HEK293 (cell line): ENCODE results near the gene KIRREL1.

ENCODE experiments used
- CTCF ChIP-seq: fragments of 450-650 bp; formaldehyde crosslinking; IDR thresholded peaks from 2 replicates; pipeline ENCODE4 v1.5.1; 2016; ENCODE audit warnings: missing biosample characterization, missing genetic modification characterization
- IKZF3 ChIP-seq: fragments of 450-650 bp; IDR thresholded peaks from 2 replicates; pipeline ENCODE4 v1.5.0; 2018; ENCODE audit warnings: missing biosample characterization, mild to moderate bottlenecking, missing genetic modification characterization, moderate library complexity
- OVOL3 ChIP-seq: fragments of 450-650 bp; formaldehyde crosslinking; IDR thresholded peaks from 2 replicates; pipeline ENCODE4 v1.5.1; 2016; ENCODE audit warnings: missing biosample characterization, missing genetic modification characterization
- PATZ1 ChIP-seq: fragments of 450-650 bp; formaldehyde crosslinking; IDR thresholded peaks from 2 replicates; pipeline ENCODE4 v1.5.1; 2016; ENCODE audit warnings: missing biosample characterization, missing genetic modification characterization
- PBX3 ChIP-seq: sonication (generic); formaldehyde crosslinking; IDR thresholded peaks from 2 replicates; pipeline ENCODE4 v1.8.1; 2022; ENCODE audit warnings: mild to moderate bottlenecking, moderate library complexity, missing genetic modification reagents
- SP7 ChIP-seq: fragments of 450-650 bp; formaldehyde crosslinking; IDR thresholded peaks from 2 replicates; pipeline ENCODE4 v1.5.1; 2016; ENCODE audit warnings: missing biosample characterization, missing genetic modification characterization
- TCF7L2 ChIP-seq: IDR thresholded peaks from 2 replicates; pipeline ENCODE4 v1.6.1; 2011; ENCODE audit warnings: low read depth, mild to moderate bottlenecking, inconsistent platforms, low read length, moderate library complexity, borderline replicate concordance
- TSHZ1 ChIP-seq: fragments of 450-650 bp; formaldehyde crosslinking; IDR thresholded peaks from 2 replicates; pipeline ENCODE4 v1.5.1; 2016; ENCODE audit warnings: missing biosample characterization, missing genetic modification characterization, borderline replicate concordance
- ZBTB7A ChIP-seq: fragments of 450-650 bp; formaldehyde crosslinking; IDR thresholded peaks from 2 replicates; pipeline ENCODE4 v1.5.1; 2016; ENCODE audit warnings: low read depth, missing biosample characterization, missing genetic modification characterization
- ZIC2 ChIP-seq: fragments of 450-650 bp; formaldehyde crosslinking; IDR thresholded peaks from 2 replicates; pipeline ENCODE4 v1.5.1; 2016; ENCODE audit warnings: missing biosample characterization, missing genetic modification characterization
- ZNF138 ChIP-seq: fragments of 450-650 bp; formaldehyde crosslinking; IDR thresholded peaks from 2 replicates; pipeline ENCODE4 v1.5.1; 2016; ENCODE audit warnings: missing biosample characterization, missing genetic modification characterization, borderline replicate concordance
- ZNF202 ChIP-seq: fragments of 450-650 bp; formaldehyde crosslinking; IDR thresholded peaks from 2 replicates; pipeline ENCODE4 v1.5.1; 2016; ENCODE audit warnings: missing biosample characterization, missing genetic modification characterization, borderline replicate concordance
- ZNF248 ChIP-seq: fragments of 450-650 bp; formaldehyde crosslinking; IDR thresholded peaks from 2 replicates; pipeline ENCODE4 v1.5.1; 2017; ENCODE audit warnings: missing biosample characterization, missing genetic modification characterization
- ZNF311 ChIP-seq: fragments of 450-650 bp; formaldehyde crosslinking; IDR thresholded peaks from 2 replicates; pipeline ENCODE4 v1.5.1; 2017; ENCODE audit warnings: missing biosample characterization, missing genetic modification characterization, borderline replicate concordance
- ZNF366 ChIP-seq: fragments of 450-650 bp; formaldehyde crosslinking; conservative IDR thresholded peaks from 2 replicates; pipeline ENCODE4 v1.5.1; 2016; ENCODE audit warnings: missing biosample characterization, missing genetic modification characterization
- ZNF501 ChIP-seq: fragments of 450-650 bp; formaldehyde crosslinking; IDR thresholded peaks from 2 replicates; pipeline ENCODE4 v1.5.1; 2016; ENCODE audit warnings: missing biosample characterization, missing genetic modification characterization
- ZNF518A ChIP-seq: fragments of 450-650 bp; formaldehyde crosslinking; conservative IDR thresholded peaks from 2 replicates; pipeline ENCODE4 v1.5.1; 2016; ENCODE audit warnings: low read depth, missing biosample characterization, missing genetic modification characterization
- ZNF521 ChIP-seq: fragments of 450-650 bp; formaldehyde crosslinking; IDR thresholded peaks from 2 replicates; pipeline ENCODE4 v1.5.1; 2017; ENCODE audit warnings: missing biosample characterization, mild to moderate bottlenecking, missing genetic modification characterization
- ZNF544 ChIP-seq: fragments of 450-650 bp; formaldehyde crosslinking; IDR thresholded peaks from 2 replicates; pipeline ENCODE4 v1.5.0; 2017; ENCODE audit warnings: missing biosample characterization, missing genetic modification characterization
- ZNF561 ChIP-seq: fragments of 450-650 bp; IDR thresholded peaks from 2 replicates; pipeline ENCODE4 v1.5.1; 2018; ENCODE audit warnings: missing biosample characterization, missing genetic modification characterization, borderline replicate concordance
- ZNF585B ChIP-seq: fragments of 450-650 bp; formaldehyde crosslinking; IDR thresholded peaks from 2 replicates; pipeline ENCODE4 v1.5.1; 2016; ENCODE audit warnings: missing biosample characterization, missing genetic modification characterization
- ZNF624 ChIP-seq: fragments of 450-650 bp; formaldehyde crosslinking; IDR thresholded peaks from 2 replicates; pipeline ENCODE4 v1.5.1; 2017; ENCODE audit warnings: missing biosample characterization, missing genetic modification characterization
- ZNF629 ChIP-seq: fragments of 450-650 bp; formaldehyde crosslinking; IDR thresholded peaks from 2 replicates; pipeline ENCODE4 v1.5.1; 2017; ENCODE audit warnings: missing biosample characterization, missing genetic modification characterization
- ZNF664 ChIP-seq: fragments of 450-650 bp; formaldehyde crosslinking; IDR thresholded peaks from 2 replicates; pipeline ENCODE4 v1.5.1; 2016; ENCODE audit warnings: missing biosample characterization, missing genetic modification characterization
- ZNF785 ChIP-seq: fragments of 450-650 bp; formaldehyde crosslinking; IDR thresholded peaks from 2 replicates; pipeline ENCODE4 v1.5.1; 2016; ENCODE audit warnings: missing biosample characterization, missing genetic modification characterization
- ZSCAN23 ChIP-seq: fragments of 450-650 bp; formaldehyde crosslinking; IDR thresholded peaks from 2 replicates; pipeline ENCODE4 v1.5.1; 2016; ENCODE audit warnings: missing biosample characterization, missing genetic modification characterization

Gene KIRREL1

GRCh38 chr1:157993147-157993917 lies at the start of gene KIRREL1 (continued):
- TF ChIP-seq ZNF518A (tag by site-specific recombination) (no peak), OVOL3 (tag by site-specific recombination) (no peak), ZNF366 (tag by site-specific recombination) (peak; percentile 95), TSHZ1 (tag by site-specific recombination) (peak; percentile 18; the same call in 1 of the 2 replicates), ZSCAN23 (tag by site-specific recombination) (peak; percentile 83; the same call in 1 of the 2 replicates), ZNF501 (peak; percentile 27; the same call in 1 of the 2 replicates), ZNF561 (tag by site-specific recombination) (0 out of 2 replicates have a peak, but pooled peaks have one; percentile 33), ZNF202 (tag by site-specific recombination) (no peak), IKZF3 (tag by site-specific recombination) (no peak), ZNF629 (tag by site-specific recombination) (peak; percentile 60; the same call in 1 of the 2 replicates), SP7 (tag by site-specific recombination) (peak; percentile 66), ZNF585B (tag by site-specific recombination) (no peak), ZNF785 (no peak), ZNF138 (tag by site-specific recombination) (no peak), ZNF544 (no peak), ZNF521 (tag by site-specific recombination) (no peak), ZBTB7A (tag by site-specific recombination) (peak; percentile 26; the same call in 1 of the 2 replicates), ZIC2 (tag by site-specific recombination) (peak; percentile 48), ZNF248 (no peak), TCF7L2 (no peak), PBX3 (CRISPR knock-in tag) (no peak), CTCF (tag by site-specific recombination) (no peak), PATZ1 (peak; percentile 88), ZNF664 (tag by site-specific recombination) (no peak), ZNF311 (tag by site-specific recombination) (no peak), ZNF624 (no peak)
